GM21619 (cell line): ENCODE data around the gene EXOC7.
"Not testable (repeated sequence)": the region's sequence is repeated elsewhere in the genome, so short reads cannot be mapped to it uniquely, and the experiment has no call there.

Experiments used
- ATAC-seq: cut with Tn5 transposase; IDR thresholded peaks from one replicate; pipeline ENCODE4 v1.9.1; 2021; ENCODE audit not compliant: unreplicated experiment

The EXOC7 gene

GRCh38 chr17:76075364-76076145 is 28.0 kb downstream of the EXOC7 start:
- no peak for ATAC-seq

- ATAC-seq: no peak
These were observed 28.9 kb downstream of the EXOC7 start, which contains the start of gene GALR2 for GRCh38 chr17:76074390-76075363. GALR2 (plus strand) TSS chr17:76074781; CDS start chr17:76074884, 103 bp downstream.

- ATAC-seq: peak; percentile 89
These were observed 31.3 kb downstream of the EXOC7 start, which contains the start of gene SRP68 for GRCh38 chr17:76072148-76072858. SRP68 (minus strand) TSS chr17:76072517; CDS start chr17:76072491, 26 bp downstream.

- ATAC-seq: no peak
These were observed 31.9 kb downstream of the EXOC7 start for GRCh38 chr17:76071531-76072147.

- no peak for ATAC-seq
These were observed 37.8 kb downstream of the EXOC7 start for GRCh38 chr17:76065775-76066174.

GRCh38 chr17:76063875-76064546 is 39.6 kb downstream of the EXOC7 start:
- no peak for ATAC-seq

GRCh38 chr17:76058264-76058663 is 45.3 kb downstream of the EXOC7 start:
- ATAC-seq: not testable (repeated sequence)

- ATAC-seq: no peak
These were observed 46.7 kb downstream of the EXOC7 start for GRCh38 chr17:76056882-76057281.

- no peak for ATAC-seq
These were observed 49.5 kb downstream of the EXOC7 start for GRCh38 chr17:76054112-76054476.

GRCh38 chr17:76053246-76054111 is 50.1 kb downstream of the EXOC7 start:
- no peak for ATAC-seq

- no peak for ATAC-seq
These were observed 52.0 kb downstream of the EXOC7 start for GRCh38 chr17:76051561-76051960.

- no peak for ATAC-seq
These were observed 52.8 kb downstream of the EXOC7 start for GRCh38 chr17:76050538-76051467.

GRCh38 chr17:76049836-76050537 is 53.6 kb downstream of the EXOC7 start:
- no peak for ATAC-seq

- ATAC-seq: no peak
These were observed 54.3 kb downstream of the EXOC7 start for GRCh38 chr17:76049239-76049638.

- no peak for ATAC-seq
These were observed 54.9 kb downstream of the EXOC7 start for GRCh38 chr17:76048711-76049110.

GRCh38 chr17:76048025-76048605 is 55.5 kb downstream of the EXOC7 start:
- ATAC-seq: no peak

- no peak for ATAC-seq
These were observed 57.5 kb downstream of the EXOC7 start for GRCh38 chr17:76046064-76046463.
